Measurements from ENCODE around the gene BCL2A1. TPM values are rescaled to one million over a fixed set of nuclear protein-coding genes. Genes with fewer than 3 reads are reported as not detected.

Gene BCL2A1
- total RNA-seq, 1 experiment from 2014 or later = not detected

GRCh38 chr15:79948761-79949160 is 22.2 kb downstream of the BCL2A1 start:
- Histone ChIP-seq H2AFZ (ENCODE audit: low read length) (no peak overlapping the region), H3K9ac (ENCODE audit: extremely low read depth, insufficient read length, low read length) (no peak overlapping the region), H2BK12ac (ENCODE audit: insufficient read length, low read depth, low read length) (no peak overlapping the region), H4K20me1 (ENCODE audit: control insufficient read depth, insufficient read depth, insufficient read length) (no peaks in the 10 kb centered on the region), H3K4ac (ENCODE audit: low read depth, low read length) (no peak overlapping the region), H3T11ph (ENCODE audit: low read length) (no peak overlapping the region), H3K79me2 (ENCODE audit: insufficient read depth, low read length) (no peaks in the 10 kb centered on the region), H3K4me2 (ENCODE audit: insufficient read depth, insufficient read length, low read length) (no peak overlapping the region), H3K23ac (ENCODE audit: insufficient read length, low read depth, low read length) (no peak overlapping the region), H3K9me3 (ENCODE audit: control insufficient read depth, low read depth, low read length) (no peaks in the 10 kb centered on the region), H2BK5ac (ENCODE audit: insufficient read length, low read length) (no peak overlapping the region), H2BK20ac (ENCODE audit: low read depth, low read length, poor library complexity, severe bottlenecking) (no peak overlapping the region), H3K79me1 (ENCODE audit: insufficient read depth, low read depth, low read length, poor library complexity, severe bottlenecking) (no peaks in the 10 kb centered on the region), H2AK5ac (ENCODE audit: insufficient read length, low read length) (no peak overlapping the region), H3K4me1 (ENCODE audit: insufficient read depth, low read length) (no peaks in the 10 kb centered on the region; the same call in 1 of the 2 replicates), H3K14ac (ENCODE audit: insufficient read depth, low read length) (no peak overlapping the region), H3K27me3 (ENCODE audit: insufficient read depth, low read length) (no peaks in the 10 kb centered on the region), H3K27ac (ENCODE audit: insufficient read length, low read depth, low read length) (no peak overlapping the region), H3K23me2 (ENCODE audit: insufficient read length, low read depth, low read length, poor library complexity, severe bottlenecking) (no peaks in the 10 kb centered on the region), H4K5ac (ENCODE audit: insufficient read length, low read depth, low read length) (no peak overlapping the region), H4K91ac (ENCODE audit: insufficient read length, low read depth, low read length) (no peak overlapping the region), H2BK15ac (ENCODE audit: low read depth, low read length) (no peak overlapping the region), H2BK120ac (ENCODE audit: low read depth, low read length, poor library complexity, severe bottlenecking) (no peak overlapping the region), H3K18ac (ENCODE audit: insufficient read length, low read depth, low read length) (no peak overlapping the region), H3K56ac (ENCODE audit: insufficient read length, low read depth, low read length) (no peak overlapping the region), H4K8ac (replicated peaks; ENCODE audit: insufficient read length, low read depth, low read length) (no peak overlapping the region)
- H3K36me3 Mint-ChIP-seq (ENCODE audit: insufficient read depth in 1 of 3, low read depth in 3 of 3) = no peaks in the 10 kb centered on the region
- no peak overlapping the region; a peak in 1 of 7 replicates for H3K27ac Mint-ChIP-seq
- H3K4me3 Mint-ChIP-seq = no peak overlapping the region
- H3K9me3 Mint-ChIP-seq = no peaks in the 10 kb centered on the region
- DNase-seq = no peak
- H3K27me3 Mint-ChIP-seq (ENCODE audit: low read depth) = peaks cover 1% of the 10 kb centered on the region
- WGBS (ENCODE audit: extremely low coverage, insufficient read length, low lambda C conversion rate) = no CpG with 5 or more reads among the region's 3 CpGs
- H3K4me1 Mint-ChIP-seq = no peaks in the 10 kb centered on the region
- no peak for TF ChIP-seq CTCF (conservative IDR thresholded peaks at IDR 0.05)
